ENCODE data around the gene LPCAT3.

Gene LPCAT3

DNA sequence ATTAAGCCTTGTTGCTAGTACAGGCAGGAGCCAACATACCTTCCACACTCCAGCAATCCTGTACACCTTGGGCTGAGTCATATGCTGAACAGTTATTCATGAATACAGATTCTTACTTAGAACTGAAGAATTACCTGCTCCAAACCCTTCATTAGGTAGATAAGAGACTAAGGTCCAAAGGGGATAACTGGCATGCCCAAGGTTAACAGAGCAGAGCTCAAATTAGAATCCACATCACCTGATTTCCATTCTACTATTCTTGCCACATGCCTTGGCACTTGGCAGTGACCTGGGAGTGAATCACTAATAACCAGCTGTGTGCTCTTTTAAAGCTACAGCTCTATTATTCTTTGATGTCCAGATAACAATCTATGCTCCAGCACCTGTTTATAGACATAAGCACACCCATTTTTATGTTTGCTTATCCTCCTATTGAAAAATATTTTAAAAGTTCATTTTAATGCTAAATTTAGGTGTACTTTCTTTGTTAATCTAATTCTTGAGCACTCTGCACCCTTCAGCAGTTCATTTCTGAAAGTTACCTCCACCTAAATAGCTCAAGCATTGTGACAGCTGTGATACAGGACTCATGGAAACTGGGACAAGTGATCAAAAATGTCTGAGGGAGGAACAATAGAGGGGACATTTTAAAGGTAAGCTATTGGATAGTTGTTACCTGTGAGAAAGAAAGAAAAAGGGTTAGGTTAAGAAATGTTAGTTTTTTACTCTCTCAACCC, 19.4 kb downstream of the LPCAT3 start:
- DNase-seq: no peak

DNA sequence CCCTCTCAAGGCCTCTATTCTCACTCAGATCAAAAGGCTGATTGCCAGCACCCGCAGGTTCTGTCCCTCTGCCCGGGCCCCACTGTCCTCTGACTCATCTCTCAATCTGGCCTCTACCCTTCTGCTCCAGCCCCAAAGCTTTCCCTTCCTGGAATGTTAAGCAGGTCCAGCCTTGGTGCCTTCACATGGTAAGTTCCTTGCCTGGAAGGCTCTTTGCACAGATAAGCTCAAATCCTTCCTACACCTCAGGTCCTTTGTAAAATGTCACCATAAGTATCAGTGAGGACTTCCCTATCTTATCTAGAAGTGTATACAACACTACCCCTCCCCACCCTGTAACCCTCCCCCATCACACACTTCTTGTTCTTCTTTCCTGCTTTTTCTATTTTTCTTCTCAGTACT, 22.2 kb downstream of the LPCAT3 start:
- DNase-seq: peak; percentile 93

DNA sequence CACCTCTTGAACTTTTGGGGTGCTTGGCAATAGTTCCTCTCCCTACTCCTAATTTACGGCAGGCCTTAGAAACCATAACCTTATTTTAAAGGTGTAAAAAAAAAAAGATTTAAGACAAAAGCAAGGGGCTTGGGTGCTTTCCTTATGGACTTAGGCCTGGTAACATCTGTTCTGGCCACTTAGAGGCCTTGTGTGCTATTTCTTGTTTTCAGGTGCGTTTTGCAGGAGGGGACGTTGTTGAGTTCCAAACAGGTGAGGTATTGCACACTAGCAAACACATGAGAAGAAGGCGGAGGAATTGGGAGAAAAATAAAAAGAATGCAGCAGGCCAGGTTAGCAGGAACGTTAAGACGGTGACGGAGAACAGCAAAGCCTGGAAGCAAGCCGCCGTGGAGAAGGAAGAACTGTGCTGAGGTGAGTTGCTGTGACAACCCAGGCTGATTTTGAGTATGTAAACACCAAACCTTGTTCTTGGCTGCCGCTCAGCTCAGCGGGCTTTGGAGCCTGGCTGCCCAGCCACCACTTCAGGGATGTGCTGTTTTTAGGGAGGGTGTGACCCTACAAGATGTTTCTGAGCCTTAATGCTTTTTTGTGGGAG, 30.2 kb downstream of the LPCAT3 start:
- no peak for DNase-seq

DNA sequence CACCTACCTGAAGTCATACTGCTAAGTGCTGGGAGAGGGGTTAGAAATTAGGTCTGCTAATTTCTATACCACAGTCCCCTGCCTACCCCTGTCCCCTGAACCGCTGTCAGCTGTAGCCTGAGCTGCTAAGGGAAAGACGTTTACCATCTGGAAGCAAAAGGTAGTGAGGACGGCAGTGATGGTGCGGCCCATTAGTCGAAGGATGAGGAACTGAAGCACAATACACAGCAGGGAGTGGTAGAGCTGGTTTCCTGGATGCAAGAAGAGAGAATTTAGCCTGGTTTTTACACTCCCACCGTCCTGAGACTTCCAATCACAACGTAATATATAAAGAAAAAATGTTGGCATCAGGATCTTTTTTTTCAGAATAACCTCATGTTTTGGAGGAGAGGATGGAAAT, 35.7 kb downstream of the LPCAT3 start:
- DNase-seq: no peak

DNA sequence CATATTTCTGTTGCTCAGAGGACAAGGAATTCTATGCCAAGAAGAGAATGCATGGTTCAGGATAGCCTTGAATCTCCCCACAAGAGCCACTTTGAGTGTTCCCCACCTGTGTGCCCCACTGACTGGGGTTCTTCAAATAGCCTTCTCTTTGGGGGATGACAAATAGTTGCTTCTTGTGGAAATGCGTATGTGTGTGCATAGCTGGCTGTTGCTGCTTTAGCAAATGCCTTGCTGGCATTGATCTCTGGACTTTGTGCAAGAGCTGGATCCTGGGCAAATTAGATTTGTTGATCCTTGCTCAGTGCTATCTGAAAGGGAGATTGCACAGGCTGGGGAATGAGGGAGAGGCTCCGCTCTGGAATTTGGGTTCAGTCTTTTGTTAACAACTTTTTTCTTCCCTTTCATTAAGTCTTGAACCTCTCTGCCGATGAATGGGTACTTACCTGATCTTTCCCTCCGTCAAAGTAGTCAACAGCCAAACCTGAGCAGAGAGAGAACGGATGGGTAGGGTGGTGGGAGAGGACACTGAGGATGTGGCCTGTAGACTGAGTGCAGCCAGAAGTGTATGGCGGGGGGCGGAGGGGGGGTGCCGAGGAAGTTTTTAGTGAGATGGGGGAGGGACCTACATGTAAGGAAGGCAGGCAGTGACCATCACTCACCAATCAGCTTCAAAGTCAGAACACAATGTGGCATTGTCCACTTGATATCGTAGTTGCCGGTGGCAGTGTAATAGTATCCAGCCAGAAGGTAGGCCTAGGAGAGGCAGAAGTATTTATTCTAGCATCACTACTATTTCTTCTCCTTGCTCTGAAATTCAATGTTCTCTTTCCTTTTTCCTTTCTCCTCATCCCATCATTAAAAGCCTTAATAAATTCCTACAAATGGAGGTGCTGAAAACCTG, 36.9 kb downstream of the LPCAT3 start:
- no peak for DNase-seq

DNA sequence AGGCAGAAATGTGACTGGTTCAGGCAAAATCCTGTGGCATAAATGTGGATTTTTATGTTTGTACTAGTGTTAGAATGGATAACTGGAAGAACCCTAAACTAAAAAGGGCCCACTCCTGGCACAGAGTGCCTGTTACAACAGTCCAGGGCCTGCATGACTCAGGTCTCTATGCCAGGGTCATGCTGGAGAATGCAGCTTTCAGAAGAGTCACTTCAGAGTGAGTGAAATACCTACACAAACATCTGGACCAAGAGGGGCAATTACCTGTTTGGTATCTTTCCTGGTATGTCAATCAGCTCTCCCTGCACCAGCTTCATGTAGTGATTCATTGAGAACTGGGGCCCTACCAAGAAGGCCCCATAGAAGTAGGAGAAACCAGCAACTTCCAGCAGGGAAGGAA, 37.5 kb downstream of the LPCAT3 start:
- DNase-seq: no peak

DNA sequence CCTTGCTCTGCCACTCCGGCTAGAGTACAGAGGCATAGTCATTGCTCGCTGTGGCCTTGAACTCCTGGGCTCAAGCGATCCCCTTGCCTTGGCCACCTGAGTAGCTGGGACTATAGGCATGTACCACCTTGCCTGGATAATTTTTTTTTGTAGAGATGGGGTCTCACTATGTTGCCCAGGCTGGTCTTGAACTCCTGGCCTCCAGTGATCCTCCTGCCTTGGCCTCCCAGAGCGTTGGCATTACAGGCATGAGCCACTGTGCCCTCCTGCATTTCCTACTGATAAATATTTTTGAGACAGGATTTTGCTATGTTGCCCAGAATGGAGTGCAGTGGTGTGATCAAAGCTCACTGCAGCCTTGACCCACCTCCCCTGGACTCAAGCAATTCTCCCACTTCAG, 38.2 kb downstream of the LPCAT3 start:
- DNase-seq: no peak

DNA sequence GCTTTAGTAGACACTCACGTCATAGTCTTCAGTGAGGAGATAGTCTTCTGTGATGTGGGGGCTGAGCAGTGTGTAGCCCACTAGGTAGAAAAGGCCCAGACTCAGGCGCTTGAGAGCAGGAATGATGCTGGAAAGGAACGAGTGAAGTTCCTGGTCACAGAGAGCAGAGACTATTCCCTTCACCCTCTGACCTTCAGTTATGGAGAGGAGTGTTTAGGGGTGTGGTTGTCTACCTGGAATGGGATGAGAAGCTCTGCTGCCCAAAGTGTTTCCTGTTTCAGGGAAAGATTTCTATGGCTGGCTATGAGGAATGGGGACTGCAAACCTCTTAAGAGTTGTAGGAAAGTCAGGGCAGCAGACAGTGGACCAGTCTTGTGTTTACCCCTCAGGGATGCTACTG, 38.8 kb downstream of the LPCAT3 start:
- DNase-seq: no peak

DNA sequence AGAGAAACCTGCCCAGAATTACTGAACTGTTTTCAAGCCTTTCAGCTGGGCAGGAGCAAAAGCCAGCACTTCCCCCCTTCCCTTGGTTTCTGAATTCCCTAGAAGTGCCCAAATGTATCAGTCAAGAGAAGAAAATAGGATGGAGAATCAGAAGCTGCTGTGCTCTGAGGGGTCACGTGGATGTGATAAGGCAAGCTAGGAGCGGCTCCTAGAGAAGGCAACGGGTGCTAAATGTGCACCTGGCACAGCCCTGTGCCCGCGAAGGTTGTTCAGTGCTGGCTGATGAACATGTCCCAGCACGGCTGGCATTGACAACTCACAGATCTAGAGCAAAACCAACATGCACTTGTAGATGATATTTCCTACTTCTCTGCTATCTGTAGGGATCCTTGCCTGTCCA, 39.3 kb downstream of the LPCAT3 start:
- DNase-seq: no peak

DNA sequence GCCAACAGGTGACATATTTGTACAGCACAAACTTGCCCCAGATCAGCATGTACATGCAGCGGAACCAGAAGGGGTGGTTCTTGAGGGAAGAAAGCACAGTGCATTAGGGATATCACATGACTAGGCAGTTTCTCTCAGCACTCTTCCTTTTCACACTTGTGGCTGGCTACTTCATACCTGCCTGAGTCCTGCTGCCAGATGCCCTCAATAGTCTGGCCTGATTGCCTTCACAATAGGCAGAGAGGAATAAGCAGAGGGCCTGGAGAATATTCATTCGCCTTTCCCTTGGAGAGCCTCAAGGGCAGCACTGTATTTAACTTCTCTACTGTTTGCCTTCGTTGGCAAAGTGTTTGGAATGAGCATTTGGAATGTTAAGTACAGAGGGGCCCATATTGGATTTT, 39.7 kb downstream of the LPCAT3 start:
- DNase-seq: no peak

DNA sequence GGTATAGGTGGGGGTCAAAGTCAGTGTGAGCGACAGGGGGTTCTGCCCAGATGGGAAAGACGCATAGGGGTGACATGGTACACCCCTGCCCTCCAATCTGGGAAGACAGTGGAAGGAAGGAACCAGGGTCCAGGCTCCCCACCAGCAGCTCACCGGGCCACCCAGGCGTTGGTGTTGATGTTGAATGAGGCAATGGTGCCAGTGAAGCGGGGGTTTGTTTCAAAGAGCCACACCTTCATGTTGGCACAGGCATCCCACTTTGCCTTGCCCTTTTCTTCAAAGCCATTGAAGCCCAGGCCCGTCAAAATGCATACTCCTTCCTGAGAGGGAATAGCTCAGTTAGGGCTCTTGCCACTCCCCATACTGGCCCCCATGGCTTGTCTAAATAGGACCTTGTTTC, 40.1 kb downstream of the LPCAT3 start:
- no peak for DNase-seq

DNA sequence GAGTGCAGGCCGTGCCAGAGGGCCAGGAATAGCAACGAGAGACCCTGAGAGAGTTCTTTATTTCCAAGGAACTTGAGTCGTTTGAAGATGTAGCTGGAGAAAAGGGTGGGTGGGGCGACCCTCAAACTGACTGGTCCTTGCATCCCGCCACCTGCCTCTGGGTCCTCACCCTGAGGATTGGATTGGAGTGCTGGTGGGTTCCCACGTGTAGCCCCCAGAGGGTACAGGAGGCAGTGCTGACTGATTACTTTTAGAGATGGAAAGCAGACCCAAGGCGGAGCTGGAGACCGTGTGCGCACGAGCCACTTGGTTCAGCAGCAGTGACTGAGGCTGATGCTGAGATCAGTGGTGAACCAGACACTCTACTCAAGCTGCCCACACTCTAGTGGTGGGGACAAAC, 40.6 kb downstream of the LPCAT3 start:
- DNase-seq: no peak

DNA sequence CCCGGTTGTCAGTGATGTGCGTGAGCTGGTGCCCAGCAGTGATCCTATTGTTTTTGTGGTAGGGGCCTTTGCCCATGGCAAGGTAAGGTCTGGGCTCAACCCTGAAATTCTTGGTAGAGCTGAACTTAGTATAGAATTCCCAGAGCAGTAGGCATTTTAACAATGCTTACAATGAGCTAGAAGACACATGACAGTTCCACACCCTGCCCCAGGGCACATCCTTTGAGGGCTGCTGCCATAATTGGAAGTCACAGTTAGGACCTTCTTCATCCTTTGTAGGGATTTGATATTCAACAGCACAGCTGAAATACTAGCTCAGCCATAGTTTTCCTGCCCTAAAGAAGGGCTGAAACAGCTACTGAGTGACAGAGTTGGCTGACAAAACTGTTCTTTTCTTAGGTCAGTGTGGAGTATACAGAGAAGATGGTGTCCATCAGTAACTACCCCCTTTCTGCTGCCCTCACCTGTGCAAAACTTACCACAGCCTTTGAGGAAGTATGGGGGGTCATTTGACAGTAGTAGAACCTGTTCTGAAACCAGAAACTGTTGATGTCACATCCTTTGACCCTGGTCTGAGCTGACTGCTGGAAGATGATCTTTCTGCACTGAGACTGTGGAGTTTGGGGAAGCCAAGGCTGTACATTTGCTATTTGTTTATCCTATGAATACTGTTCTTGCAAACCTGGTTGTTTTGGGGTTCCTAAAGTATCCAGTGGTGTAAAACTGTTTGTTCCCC, 42.8 kb downstream of the LPCAT3 start:
- DNase-seq: no peak

DNA sequence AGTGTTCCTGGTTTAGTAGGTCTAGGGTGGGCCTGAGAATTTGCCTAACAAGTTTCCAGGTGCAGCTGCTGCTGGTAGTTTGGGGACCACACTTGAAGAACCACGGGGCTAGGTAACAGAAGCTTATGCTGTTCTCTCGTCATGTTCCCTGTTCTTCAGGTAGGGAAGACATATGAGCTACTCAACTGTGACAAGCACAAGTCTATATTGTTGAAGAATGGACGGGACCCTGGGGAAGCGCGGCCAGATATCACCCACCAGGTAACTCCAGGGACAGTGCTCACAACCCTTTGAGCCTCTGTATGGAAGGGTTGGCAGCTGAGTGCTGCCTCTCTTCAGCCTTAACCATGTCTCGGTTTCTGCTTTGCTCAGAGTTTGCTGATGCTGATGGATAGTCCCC, 44.1 kb downstream of the LPCAT3 start:
- peak; percentile 27 for DNase-seq

DNA sequence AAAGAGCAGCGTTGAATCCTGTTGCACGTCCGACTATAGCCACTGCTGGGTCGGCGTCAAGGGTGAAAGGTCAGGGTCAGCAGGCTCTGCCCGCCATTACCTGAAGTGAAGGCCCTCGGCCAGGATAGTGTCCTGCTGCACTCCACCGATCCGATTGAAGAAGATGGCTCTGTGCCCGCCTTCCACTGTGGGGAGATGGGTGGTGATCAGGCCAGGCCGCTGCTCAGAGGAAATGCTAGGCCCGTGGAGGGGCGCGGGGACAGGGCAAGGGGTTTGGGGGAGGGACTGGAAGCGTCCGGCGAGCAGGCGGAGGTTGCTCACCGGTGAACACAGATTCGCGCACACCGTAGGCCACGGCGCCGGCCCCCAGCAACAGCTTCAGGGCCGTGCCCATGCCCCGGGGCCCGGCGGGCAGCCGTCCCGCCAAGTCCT, 48.2 kb downstream of the LPCAT3 start:
- no peak for DNase-seq

DNA sequence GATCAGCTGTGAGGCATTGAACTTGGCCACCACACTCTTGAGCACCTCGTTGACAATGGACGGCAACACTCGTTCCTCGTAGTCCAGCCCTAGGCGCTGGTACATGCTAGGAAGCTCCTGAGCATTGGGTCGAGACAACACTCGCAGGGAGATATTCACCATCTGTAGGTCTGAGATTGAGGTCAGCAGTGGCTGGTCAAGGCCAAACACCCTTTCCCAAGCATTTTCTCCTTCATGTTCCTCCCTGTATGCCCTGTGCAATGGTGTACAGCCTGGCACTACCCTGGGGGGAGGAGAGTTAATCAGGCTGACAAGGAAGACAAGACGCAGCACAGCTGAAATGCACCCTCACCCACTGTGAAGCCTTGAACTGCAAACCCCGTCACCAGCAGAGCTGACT, 49.9 kb downstream of the LPCAT3 start:
- DNase-seq: no peak

DNA sequence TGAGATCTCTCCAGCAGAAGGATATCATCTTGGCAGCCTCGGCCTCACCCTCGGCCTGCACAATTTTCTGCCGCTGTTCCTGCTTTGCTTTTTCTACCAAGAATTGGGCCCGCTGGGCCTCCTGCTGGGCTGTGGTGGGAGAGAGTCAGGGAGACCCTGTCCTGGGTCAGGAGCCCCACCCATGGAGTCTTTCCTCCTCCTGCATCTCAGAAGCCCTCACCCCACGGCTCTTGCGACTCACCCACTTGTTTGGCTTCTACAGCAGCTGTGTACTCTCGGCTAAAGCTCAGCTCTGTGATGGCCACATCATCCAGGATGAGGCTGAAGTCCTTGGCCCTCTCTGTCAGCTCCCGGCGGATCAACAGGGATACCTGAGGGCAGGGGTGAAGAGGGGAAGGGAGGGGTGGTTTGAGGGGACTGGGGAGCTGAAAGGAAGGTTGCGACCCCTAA, 50.6 kb downstream of the LPCAT3 start:
- no peak for DNase-seq

DNA sequence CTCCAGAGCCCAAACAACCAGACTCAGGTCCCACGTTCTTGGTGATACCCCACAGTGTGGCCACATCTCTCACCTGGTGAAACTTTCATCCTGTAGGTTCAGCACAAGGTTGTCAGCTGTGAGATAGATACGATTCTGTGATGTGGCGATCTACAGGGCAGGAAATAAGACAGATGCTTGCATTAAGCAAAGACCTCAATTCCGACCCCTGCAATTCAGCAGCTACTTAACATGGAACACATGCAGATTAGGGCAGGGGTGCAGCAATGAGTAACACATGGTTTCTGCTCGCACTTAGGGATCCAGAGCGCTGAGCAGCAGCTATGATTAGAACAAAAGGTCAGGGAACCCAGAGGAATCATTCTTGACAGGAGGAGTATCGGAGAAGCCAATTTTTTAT, 51.9 kb downstream of the LPCAT3 start:
- DNase-seq: no peak

DNA sequence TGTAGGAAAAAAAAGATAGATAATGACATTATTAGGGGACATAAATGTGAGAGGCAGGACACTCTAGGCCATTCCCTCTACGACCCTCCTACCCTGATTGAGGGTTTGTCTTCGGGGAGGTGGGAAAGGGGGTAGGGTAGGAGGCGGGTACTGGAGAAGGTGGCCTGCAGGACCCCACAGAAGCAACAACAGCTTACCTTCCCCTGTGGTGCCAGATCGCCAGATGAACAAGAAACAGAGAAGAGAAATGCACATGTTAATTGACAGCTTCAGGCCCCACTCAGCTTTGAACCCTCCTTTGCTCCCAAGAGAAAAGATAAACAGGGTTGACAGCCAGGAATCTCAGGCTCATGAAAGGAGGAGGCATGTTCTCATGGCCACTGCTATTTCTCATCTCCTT, 52.6 kb downstream of the LPCAT3 start:
- DNase-seq: no peak

DNA sequence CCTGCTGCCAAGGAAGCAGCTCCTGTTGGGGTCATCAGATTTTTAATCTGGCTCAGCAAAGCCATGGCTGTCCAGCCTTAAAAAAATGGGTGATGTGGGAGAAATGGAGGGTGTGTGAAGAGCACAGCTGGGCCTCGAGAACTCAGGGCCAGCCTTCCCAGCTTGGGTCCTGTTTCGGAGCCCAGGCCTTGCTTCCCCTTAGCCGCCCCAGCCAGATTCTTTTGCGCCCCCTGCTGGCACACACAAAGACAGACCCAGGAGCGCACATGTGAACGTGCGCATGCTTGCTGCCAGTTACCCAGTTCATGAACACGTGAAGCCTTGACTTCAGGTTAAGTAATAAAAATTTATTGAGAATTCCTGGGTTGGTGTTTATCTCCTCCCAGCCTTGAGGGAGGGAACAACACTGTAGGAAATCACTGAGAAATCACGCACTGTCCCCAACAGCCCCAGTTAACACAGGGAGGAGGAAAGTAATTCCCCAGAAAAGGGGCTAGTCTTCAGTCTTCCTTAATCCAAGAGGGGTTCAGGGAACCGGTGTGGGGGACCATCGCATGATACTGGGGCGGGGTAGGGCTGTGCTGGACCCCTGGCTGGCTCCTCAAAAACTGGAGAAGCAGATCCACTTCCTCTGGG, 53.1 kb downstream of the LPCAT3 start:
- peak; percentile 95 for DNase-seq

DNA sequence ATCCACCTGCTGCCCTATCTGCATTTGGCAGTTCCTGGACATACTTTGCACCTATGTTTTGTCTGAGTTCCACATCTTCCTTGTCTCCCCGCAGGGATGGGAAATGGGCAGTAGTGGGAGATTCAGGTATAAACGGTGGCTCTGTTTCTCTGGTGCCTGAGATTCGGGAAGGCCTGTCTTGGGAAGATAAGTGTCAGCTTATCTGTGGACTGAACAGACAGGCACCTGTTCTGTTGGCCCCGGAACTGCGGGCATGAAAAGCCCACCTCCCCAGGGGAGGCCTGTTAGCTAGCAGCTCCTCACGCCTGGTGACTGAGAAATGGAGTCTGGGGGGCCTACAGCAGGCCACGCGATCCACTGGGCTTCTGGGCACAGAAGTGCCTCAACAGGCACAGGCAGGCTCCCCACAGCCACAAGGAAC, 53.7 kb downstream of the LPCAT3 start:
- no peak for DNase-seq

DNA sequence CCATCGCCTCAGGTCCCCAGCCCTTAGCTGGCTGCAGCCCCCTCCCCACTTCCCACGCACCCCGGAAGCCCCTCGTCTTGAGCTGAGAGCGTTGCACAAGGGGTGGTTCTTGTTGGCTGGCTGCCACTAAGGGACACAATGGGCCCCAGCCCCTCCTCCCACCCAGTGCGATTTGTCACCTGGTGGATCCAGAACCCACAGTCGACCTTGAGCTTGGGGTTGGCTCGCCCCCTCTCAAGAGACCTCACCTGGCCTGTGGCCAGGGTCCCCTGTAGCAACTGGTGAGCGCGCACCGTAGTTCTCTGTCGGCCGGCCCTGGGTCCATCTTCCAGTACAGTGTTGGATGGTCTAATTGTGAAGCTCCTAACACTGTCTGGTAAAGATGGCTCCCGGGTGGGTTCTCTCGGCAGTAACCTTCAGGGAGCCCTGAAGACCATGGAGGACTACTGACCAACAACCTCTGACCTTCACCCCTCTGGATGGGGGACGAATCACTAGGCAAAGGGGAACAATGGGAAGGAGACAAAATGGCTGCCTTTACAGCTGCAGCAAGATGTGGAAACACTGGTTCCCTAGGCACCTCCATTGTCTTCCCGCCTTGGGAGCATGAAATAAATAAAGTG, 54.4 kb downstream of the LPCAT3 start:
- DNase-seq: peak; percentile 61
